Natural killer cell (primary cell): ENCODE data around the gene CASD1. TPM values are rescaled to one million over a fixed set of nuclear protein-coding genes. Genes with fewer than 3 reads are reported as not detected.

Experiments used
- ATAC-seq, 3 donors: fragments of 150-1000 bp in 2 of 3; fragments of 200-7000 bp in 1 of 3; cut with Tn5 transposase; 1 replicate in 1 of 3; 2 replicates in 2 of 3; pipeline ENCODE4 v1.10.0; 2021; ENCODE audit warnings: mild to moderate bottlenecking in 2 of 3, moderate library complexity in 2 of 3
- DNase-seq, 2 donors: peaks; one replicate each; pipeline versions ENCODE4 v3.0.0 to v3.0.0-alpha.2; 2013 to 2021; ENCODE audit warnings: mixed read lengths in 1 of 2
- H3K27ac ChIP-seq: one replicate; pipeline ENCODE4 v1.5.1; 2013; ENCODE audit warnings: mild to moderate bottlenecking, low read length
- H3K27me3 ChIP-seq: one replicate; pipeline ENCODE4 v1.6.1; 2013; ENCODE audit warnings: low read length; ENCODE audit not compliant: control insufficient read depth, insufficient read depth
- H3K36me3 ChIP-seq: one replicate; pipeline ENCODE4 v1.6.1; 2013; ENCODE audit warnings: low read length; ENCODE audit not compliant: control insufficient read depth, insufficient read depth
- H3K4me1 ChIP-seq: one replicate; pipeline ENCODE4 v1.6.1; 2013; ENCODE audit warnings: low read length; ENCODE audit not compliant: control insufficient read depth, insufficient read depth
- H3K4me3 ChIP-seq: one replicate; pipeline ENCODE4 v1.5.1; 2013; ENCODE audit warnings: low read length
- H3K9me3 ChIP-seq: one replicate; pipeline ENCODE4 v1.6.1; 2013; ENCODE audit warnings: low read length; ENCODE audit not compliant: control insufficient read depth, insufficient read depth
- H3K27ac Mint-ChIP-seq, 2 donors: one replicate each; pipeline ENCODE4 v1.8.0; 2022; ENCODE audit warnings: mild to moderate bottlenecking in 2 of 2, mixed read lengths in 2 of 2, moderate library complexity in 1 of 2
- H3K27me3 Mint-ChIP-seq, 2 donors: one replicate each; pipeline ENCODE4 v1.8.0; 2022; ENCODE audit warnings: low read depth in 2 of 2, mixed read lengths in 2 of 2
- H3K36me3 Mint-ChIP-seq: one replicate; pipeline ENCODE4 v1.8.0; 2022; ENCODE audit warnings: mixed read lengths
- H3K4me1 Mint-ChIP-seq, 2 donors: one replicate each; pipeline ENCODE4 v1.8.0; 2022; ENCODE audit warnings: mixed read lengths in 2 of 2
- H3K4me3 Mint-ChIP-seq: one replicate; pipeline ENCODE4 v1.8.0; 2022; ENCODE audit warnings: mild to moderate bottlenecking, moderate library complexity, mixed read lengths
- H3K9me3 Mint-ChIP-seq, 2 donors: one replicate each; pipeline ENCODE4 v1.8.0; 2022; ENCODE audit warnings: mixed read lengths in 2 of 2
- WGBS: methylation state at CpG from one replicate; pipeline ENCODE4 v1.1.7; 2013; ENCODE audit warnings: missing lambda C conversion rate; ENCODE audit not compliant: insufficient coverage; 5-methylcytosine and 5-hydroxymethylcytosine counted together
- intact Hi-C: fragments of 100-400 bp; cut with micrococcal nuclease; formaldehyde crosslinking; loops from one replicate; pipeline ENCODE4 v1.14.2; 2022
- total RNA-seq, 4 donors: library from RNA; stranded (reverse); fragments of 120-200 nt in 1 of 4; gene quantifications; one replicate each; pipeline versions ENCODE4 v1.2.3 to v1.2.4, GENCODE V29; 2013 to 2022
- TF ChIP-seq, protein P1 (sequence below): fragments of 200-600 bp; IDR thresholded peaks from one replicate; pipeline ENCODE4 v1.8.0; 2022; ENCODE audit warnings: antibody characterized with exemption

Gene CASD1
- total RNA-seq, 3 donors from 2014 or later (not counting 1 experiment from before 2014, with no cell fraction given), result 23.7 to 32.1 (median 26.0) TPM

DNA sequence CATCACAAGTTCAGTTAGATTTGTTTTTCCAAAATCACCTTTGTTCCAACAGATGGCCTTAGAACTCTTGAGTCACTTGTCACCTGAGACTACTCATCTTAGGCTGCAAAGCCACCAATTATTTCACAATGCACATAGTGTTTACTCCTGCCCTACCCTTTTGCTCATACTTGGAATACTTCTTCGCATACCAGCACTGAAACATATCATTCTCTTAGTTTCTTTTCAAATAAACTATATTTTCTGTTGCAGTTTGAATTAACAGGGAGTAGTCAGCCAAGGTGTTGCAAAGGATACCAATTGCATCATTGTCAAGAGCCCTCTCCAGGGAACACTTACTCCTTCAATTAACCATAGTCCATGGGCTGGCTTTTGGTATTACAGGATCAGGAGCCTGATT lies 71.0 kb downstream of the CASD1 start:
- Mint-ChIP-seq H3K4me3 (no peak overlapping the region), H3K4me1 (peaks cover 8 to 9% of the 10 kb centered on the region in 2 donors), H3K27me3 (no peaks in the 10 kb centered on the region), H3K27ac (no peak overlapping the region), H3K36me3 (peaks cover 42% of the 10 kb centered on the region), H3K9me3 (peaks cover 2 to 10% of the 10 kb centered on the region in 2 donors)
- no peaks in the 10 kb centered on the region for H3K4me1 ChIP-seq
- H3K36me3 ChIP-seq, result peaks cover 4% of the 10 kb centered on the region
- intact Hi-C loops, result no loop called here
- ATAC-seq (no peak), DNase-seq (no peak)
- TF ChIP-seq, protein P1, sequence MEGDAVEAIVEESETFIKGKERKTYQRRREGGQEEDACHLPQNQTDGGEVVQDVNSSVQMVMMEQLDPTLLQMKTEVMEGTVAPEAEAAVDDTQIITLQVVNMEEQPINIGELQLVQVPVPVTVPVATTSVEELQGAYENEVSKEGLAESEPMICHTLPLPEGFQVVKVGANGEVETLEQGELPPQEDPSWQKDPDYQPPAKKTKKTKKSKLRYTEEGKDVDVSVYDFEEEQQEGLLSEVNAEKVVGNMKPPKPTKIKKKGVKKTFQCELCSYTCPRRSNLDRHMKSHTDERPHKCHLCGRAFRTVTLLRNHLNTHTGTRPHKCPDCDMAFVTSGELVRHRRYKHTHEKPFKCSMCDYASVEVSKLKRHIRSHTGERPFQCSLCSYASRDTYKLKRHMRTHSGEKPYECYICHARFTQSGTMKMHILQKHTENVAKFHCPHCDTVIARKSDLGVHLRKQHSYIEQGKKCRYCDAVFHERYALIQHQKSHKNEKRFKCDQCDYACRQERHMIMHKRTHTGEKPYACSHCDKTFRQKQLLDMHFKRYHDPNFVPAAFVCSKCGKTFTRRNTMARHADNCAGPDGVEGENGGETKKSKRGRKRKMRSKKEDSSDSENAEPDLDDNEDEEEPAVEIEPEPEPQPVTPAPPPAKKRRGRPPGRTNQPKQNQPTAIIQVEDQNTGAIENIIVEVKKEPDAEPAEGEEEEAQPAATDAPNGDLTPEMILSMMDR, result no peak
- H3K27me3 ChIP-seq, result no peaks in the 10 kb centered on the region
- H3K27ac ChIP-seq, result no peak overlapping the region
- no peaks in the 10 kb centered on the region for H3K9me3 ChIP-seq
- 73% methylated on average over 1 of the region's 1 CpG for WGBS
- H3K4me3 ChIP-seq, result no peak overlapping the region

DNA sequence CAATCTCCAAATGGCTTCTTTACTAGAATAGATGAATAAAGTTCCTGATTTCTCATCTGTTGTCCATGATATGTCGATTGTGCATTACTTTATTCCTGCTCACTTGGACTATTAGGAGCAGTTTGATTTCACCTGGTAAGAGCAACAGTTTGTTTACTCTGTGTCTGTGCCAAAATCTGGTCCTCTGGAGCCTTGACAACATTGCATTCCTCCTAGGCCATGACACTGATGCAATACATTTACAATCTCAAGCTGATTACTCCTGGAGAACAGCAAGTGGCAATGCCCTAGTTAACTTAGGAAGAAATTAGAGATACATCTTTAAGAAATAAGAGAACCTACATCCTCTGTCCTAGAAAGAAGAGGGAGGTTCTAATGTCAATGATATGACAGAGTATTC lies 74.5 kb downstream of the CASD1 start:
- Mint-ChIP-seq H3K27me3 (no peaks in the 10 kb centered on the region), H3K27ac (no peak overlapping the region), H3K4me1 (no peaks in the 10 kb centered on the region), H3K9me3 (peaks cover 2 to 3% of the 10 kb centered on the region in 2 donors), H3K36me3 (peaks cover 14% of the 10 kb centered on the region), H3K4me3 (no peak overlapping the region)
- no peaks in the 10 kb centered on the region for H3K36me3 ChIP-seq
- H3K4me3 ChIP-seq, result no peak overlapping the region
- H3K27ac ChIP-seq, result no peak overlapping the region
- H3K9me3 ChIP-seq, result no peaks in the 10 kb centered on the region
- TF ChIP-seq, protein P1, result no peak
- H3K4me1 ChIP-seq, result no peaks in the 10 kb centered on the region
- no peaks in the 10 kb centered on the region for H3K27me3 ChIP-seq
- intact Hi-C loops, result no loop called here
- DNase-seq, result no peak
- WGBS, result 88% methylated on average over 1 of the region's 1 CpG
- ATAC-seq, result no peak

DNA sequence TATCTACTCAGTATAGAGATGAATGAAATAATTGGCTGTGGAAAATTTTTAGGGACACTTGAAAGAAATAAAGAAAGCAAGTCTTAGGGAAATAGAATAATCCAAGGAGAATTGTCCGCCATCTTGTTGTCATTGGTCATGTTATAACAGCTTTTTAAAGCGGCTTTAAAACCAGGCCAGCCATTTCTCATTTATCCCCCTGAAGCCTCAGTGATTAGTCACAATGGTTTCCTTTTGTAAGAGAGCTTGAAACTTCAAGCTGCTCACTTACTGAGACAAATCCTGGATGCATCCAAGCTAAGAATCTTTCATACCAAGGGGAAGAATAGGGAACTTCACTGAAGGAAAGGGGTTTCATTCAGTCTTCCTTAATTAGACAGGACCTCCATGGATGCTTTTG lies 78.5 kb downstream of the CASD1 start:
- Mint-ChIP-seq H3K27ac (no peak overlapping the region), H3K4me3 (no peak overlapping the region), H3K27me3 (no peaks in the 10 kb centered on the region), H3K4me1 (no peaks in the 10 kb centered on the region), H3K36me3 (no peaks in the 10 kb centered on the region), H3K9me3 (no peaks in the 10 kb centered on the region)
- TF ChIP-seq, protein P1, result no peak
- no peaks in the 10 kb centered on the region for H3K27me3 ChIP-seq
- ATAC-seq (no peak), DNase-seq (no peak)
- no peak overlapping the region for H3K27ac ChIP-seq
- H3K4me1 ChIP-seq, result no peaks in the 10 kb centered on the region
- no peaks in the 10 kb centered on the region for H3K9me3 ChIP-seq
- H3K36me3 ChIP-seq, result no peaks in the 10 kb centered on the region
- 97% methylated on average over 2 of the region's 2 CpGs for WGBS
- intact Hi-C loops, result no loop called here
- no peak overlapping the region for H3K4me3 ChIP-seq

DNA sequence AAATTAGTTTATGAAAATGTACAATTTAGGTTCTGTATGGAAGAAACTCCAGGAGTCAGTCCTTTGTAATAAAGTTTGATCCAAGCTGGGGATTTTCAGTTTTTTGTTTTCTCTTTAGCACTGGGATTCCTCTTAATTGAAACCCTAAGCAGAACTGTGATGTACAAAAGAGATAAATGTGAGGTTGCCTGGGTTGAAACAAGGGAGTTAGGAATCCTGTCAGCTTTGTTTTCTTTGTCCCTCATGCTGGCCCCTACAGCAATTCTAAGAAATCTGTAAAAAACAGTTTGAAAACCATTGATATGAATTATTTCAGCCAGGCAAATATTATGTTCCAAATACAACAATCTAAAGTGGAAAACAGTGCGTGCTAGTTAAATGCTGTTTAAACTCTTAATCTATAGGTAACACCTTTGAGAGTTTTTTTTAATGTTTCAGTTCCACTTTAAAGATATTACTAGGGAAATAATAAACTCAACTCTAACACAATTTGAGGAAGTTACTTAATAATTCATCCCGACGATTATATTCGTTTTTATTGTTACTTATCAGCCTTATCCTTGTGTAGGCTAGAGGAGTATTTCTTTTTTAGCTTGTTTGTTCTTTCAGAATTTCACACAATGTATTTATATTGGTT lies 81.0 kb downstream of the CASD1 start:
- Mint-ChIP-seq H3K9me3 (no peaks in the 10 kb centered on the region), H3K4me1 (no peaks in the 10 kb centered on the region), H3K4me3 (no peak overlapping the region), H3K27ac (no peak overlapping the region), H3K36me3 (no peaks in the 10 kb centered on the region), H3K27me3 (no peaks in the 10 kb centered on the region)
- TF ChIP-seq, protein P1, result no peak
- no peaks in the 10 kb centered on the region for H3K36me3 ChIP-seq
- ATAC-seq (no peak), DNase-seq (no peak)
- no peak overlapping the region for H3K27ac ChIP-seq
- intact Hi-C loops, result no loop called here
- no peaks in the 10 kb centered on the region for H3K27me3 ChIP-seq
- H3K9me3 ChIP-seq, result no peaks in the 10 kb centered on the region
- H3K4me1 ChIP-seq, result no peaks in the 10 kb centered on the region
- H3K4me3 ChIP-seq, result peak overlapping the region; percentile 5
- no CpG with 5 or more reads among the region's 4 CpGs for WGBS
